ENCODE measurements around the gene UGT3A2. TPM values are rescaled to one million over a fixed set of nuclear protein-coding genes. Genes with fewer than 3 reads are reported as not detected.

UGT3A2 gene
- total RNA-seq, 1 experiment from 2014 or later, result 13.7 TPM

GRCh38 chr5:36059571-36060419 is 6.9 kb downstream of the UGT3A2 start:
- no peaks in the 10 kb centered on the region; a peak in 1 of 4 replicates for H3K4me1 Mint-ChIP-seq
- H4K20me1 ChIP-seq (ENCODE audit: control insufficient read depth, insufficient read depth, insufficient read length), result no peaks in the 10 kb centered on the region

More at GRCh38 chr5:36059571-36060419, 6.9 kb downstream of the UGT3A2 start:
- Histone ChIP-seq H3K23ac (ENCODE audit: insufficient read length, low read depth, low read length) (no peak overlapping the region), H2BK20ac (ENCODE audit: low read depth, low read length, poor library complexity, severe bottlenecking) (no peak overlapping the region), H2BK5ac (ENCODE audit: insufficient read length, low read length) (no peak overlapping the region), H2BK120ac (ENCODE audit: low read depth, low read length, poor library complexity, severe bottlenecking) (no peak overlapping the region), H2BK15ac (ENCODE audit: low read depth, low read length) (no peak overlapping the region), H3K4me2 (ENCODE audit: insufficient read depth, insufficient read length, low read length) (no peak overlapping the region), H3K18ac (ENCODE audit: insufficient read length, low read depth, low read length) (no peak overlapping the region), H4K5ac (ENCODE audit: insufficient read length, low read depth, low read length) (no peak overlapping the region), H3K79me1 (ENCODE audit: insufficient read depth, low read depth, low read length, poor library complexity, severe bottlenecking) (no peaks in the 10 kb centered on the region), H3K56ac (ENCODE audit: insufficient read length, low read depth, low read length) (no peak overlapping the region), H4K91ac (ENCODE audit: insufficient read length, low read depth, low read length) (no peak overlapping the region), H3K14ac (ENCODE audit: insufficient read depth, low read length) (no peak overlapping the region), H3K9me3 (ENCODE audit: control insufficient read depth, low read depth, low read length) (no peaks in the 10 kb centered on the region), H2AK5ac (ENCODE audit: insufficient read length, low read length) (no peak overlapping the region), H3T11ph (ENCODE audit: low read length) (no peak overlapping the region), H3K4ac (ENCODE audit: low read depth, low read length) (no peak overlapping the region), H3K4me1 (ENCODE audit: insufficient read depth, low read length) (no peaks in the 10 kb centered on the region), H2AFZ (ENCODE audit: low read length) (no peak overlapping the region), H3K27me3 (ENCODE audit: insufficient read depth, low read length) (no peaks in the 10 kb centered on the region), H3K9ac (ENCODE audit: extremely low read depth, insufficient read length, low read length) (no peak overlapping the region), H3K79me2 (ENCODE audit: insufficient read depth, low read length) (no peaks in the 10 kb centered on the region), H2BK12ac (ENCODE audit: insufficient read length, low read depth, low read length) (no peak overlapping the region), H4K8ac (replicated peaks; ENCODE audit: insufficient read length, low read depth, low read length) (no peak overlapping the region), H3K27ac (ENCODE audit: insufficient read length, low read depth, low read length) (no peak overlapping the region), H3K23me2 (ENCODE audit: insufficient read length, low read depth, low read length, poor library complexity, severe bottlenecking) (no peaks in the 10 kb centered on the region)
- H3K4me3 Mint-ChIP-seq, result no peak overlapping the region
- H3K9me3 Mint-ChIP-seq, result peaks cover 0 to 2% of the 10 kb centered on the region in 2 experiments; a peak in 2 of 5 replicates
- WGBS (ENCODE audit: extremely low coverage, insufficient read length, low lambda C conversion rate), result no CpG with 5 or more reads among the region's 5 CpGs
- DNase-seq, result no peak
- H3K27ac Mint-ChIP-seq, result no peak overlapping the region
- no peak for TF ChIP-seq CTCF (conservative IDR thresholded peaks at IDR 0.05)
- peaks cover 12 to 21% (median 16%) of the 10 kb centered on the region in 3 experiments; a peak in 5 of 7 replicates for H3K36me3 Mint-ChIP-seq (ENCODE audit: insufficient read depth in 1 of 3, low read depth in 3 of 3)
- peaks cover under 1% of the 10 kb centered on the region; the same call in 1 of the 2 replicates for H3K27me3 Mint-ChIP-seq (ENCODE audit: low read depth)

Measured in H9 (cell line).